Neural progenitor cell (in vitro differentiated cells): ENCODE results near the gene POMGNT2.

Source experiments
- CTCF ChIP-seq: fragments of 200-600 bp; sonication (generic); IDR thresholded peaks from 2 replicates; pipeline ENCODE4 v1.5.1; 2017; ENCODE audit warnings: antibody characterized with exemption, mild to moderate bottlenecking
- EZH2 ChIP-seq: fragments of 200-600 bp; sonication (generic); IDR thresholded peaks from 2 replicates; pipeline ENCODE4 v1.6.1; 2017; ENCODE audit warnings: antibody characterized with exemption, mild to moderate bottlenecking, moderate library complexity
- EZH2phosphoT487 ChIP-seq: fragments of 200-600 bp; sonication (generic); IDR thresholded peaks from 2 replicates; pipeline ENCODE4 v1.6.1; 2017; ENCODE audit warnings: antibody characterized with exemption

GRCh38 chr3:43071313-43071893, 34.5 kb downstream of the POMGNT2 start:
- TF ChIP-seq EZH2 (no peak), CTCF (peak; percentile 62), EZH2phosphoT487 (no peak)
